Femur (tissue), 1 donor: ENCODE measurements around the gene WNT5B.
"Not testable (repeated sequence)": the region's sequence is repeated elsewhere in the genome, so short reads cannot be mapped to it uniquely, and the experiment has no call there.

Experiments used
- DNase-seq: peaks from one replicate; pipeline ENCODE4 v3.0.0-alpha.2; 2017

WNT5B gene

DNA sequence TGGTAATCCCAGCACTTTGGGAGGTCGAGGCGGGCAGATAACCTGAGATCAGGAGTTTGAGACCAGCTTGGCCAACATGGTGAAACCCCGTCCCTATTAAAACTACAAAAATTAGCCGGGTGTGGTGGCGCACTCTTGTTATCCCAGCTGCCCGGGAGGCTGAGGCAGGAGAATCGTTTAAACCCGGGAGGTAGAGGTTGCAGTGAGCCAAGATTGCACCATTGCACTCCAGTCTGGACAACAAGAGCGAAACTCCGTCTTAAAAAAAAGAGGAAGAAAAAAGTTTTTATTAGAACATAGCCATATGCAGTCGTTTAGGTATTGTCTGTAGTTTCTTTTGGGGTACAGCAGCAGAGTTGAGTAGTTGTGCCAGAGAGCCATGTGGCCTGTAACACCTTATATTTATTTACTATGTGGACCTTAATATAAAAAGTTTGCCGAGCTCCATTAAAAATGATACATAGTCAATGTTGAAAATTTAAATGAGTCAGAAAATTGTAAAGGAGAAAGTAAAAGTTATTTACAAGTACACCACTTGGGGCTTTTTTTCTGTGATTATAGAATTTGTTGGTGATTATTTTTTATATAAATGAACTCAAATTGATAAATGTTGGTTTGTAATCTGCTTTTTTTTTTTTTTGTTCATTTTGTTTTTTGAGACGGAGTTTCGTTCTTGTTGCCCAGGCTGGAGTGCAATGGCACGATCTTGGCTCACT lies 64.0 kb downstream of the WNT5B start:
- DNase-seq = no peak

DNA sequence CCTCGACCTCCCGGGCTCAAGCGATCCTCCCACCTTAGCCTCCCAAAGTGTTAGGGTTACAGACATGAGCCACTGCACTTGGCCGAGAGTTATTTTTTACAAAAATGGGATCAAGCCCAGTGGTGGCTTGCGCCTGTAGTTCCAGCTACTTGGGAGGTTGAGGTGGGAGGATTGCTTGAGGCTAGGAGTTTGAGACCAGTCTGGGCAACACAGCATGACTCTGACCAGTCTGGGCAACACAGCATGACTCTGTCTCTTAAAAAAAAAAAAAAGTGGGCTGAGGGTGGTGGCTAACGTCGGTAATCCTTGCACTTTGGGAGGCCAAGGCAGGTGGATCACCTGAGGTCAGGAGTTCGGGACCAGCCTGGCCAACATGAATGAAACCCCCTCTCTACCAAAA lies 66.1 kb downstream of the WNT5B start:
- not testable (repeated sequence) for DNase-seq

GRCh38 chr12:1695886-1696670 lies 67.0 kb downstream of the WNT5B start:
- no peak for DNase-seq

GRCh38 chr12:1696800-1697199 lies 67.8 kb downstream of the WNT5B start:
- no peak for DNase-seq
